Small intestine (tissue), 7 donors: Measurements from ENCODE around the gene RAB40B. TPM values are rescaled to one million over a fixed set of nuclear protein-coding genes. Genes with fewer than 3 reads are reported as not detected.

Source experiments
- DNase-seq, 2 donors: peaks; one replicate each; pipeline versions ENCODE4 v3.0.0 to v3.0.0-alpha.2; 2013
- FAIRE-seq: peaks from 2 replicates; lab custom pipeline; 2012; peaks lifted over from hg19 to GRCh38; lab: Jason Lieb, UNC
- H3K27ac ChIP-seq, 3 donors: one replicate each; pipeline ENCODE4 v1.5.1; 2013; ENCODE audit warnings: low read length in 2 of 3, mild to moderate bottlenecking in 2 of 3, control low read depth in 1 of 3, inconsistent platforms in 1 of 3, low read depth in 1 of 3, moderate library complexity in 1 of 3
- H3K27me3 ChIP-seq, 3 donors: one replicate each; pipeline ENCODE4 v1.6.1; 2013; ENCODE audit warnings: low read length in 3 of 3, inconsistent platforms in 1 of 3; ENCODE audit not compliant: control insufficient read depth in 3 of 3, insufficient read depth in 3 of 3
- H3K36me3 ChIP-seq, 3 donors: one replicate each; pipeline ENCODE4 v1.6.1; 2013; ENCODE audit warnings: low read length in 3 of 3, inconsistent platforms in 1 of 3, low read depth in 1 of 3, mild to moderate bottlenecking in 1 of 3, moderate library complexity in 1 of 3; ENCODE audit not compliant: control insufficient read depth in 3 of 3, insufficient read depth in 2 of 3
- H3K4me1 ChIP-seq, 3 donors: one replicate each; pipeline ENCODE4 v1.6.1; 2013; ENCODE audit warnings: low read length in 2 of 3, inconsistent platforms in 1 of 3, low read depth in 1 of 3, mild to moderate bottlenecking in 1 of 3, moderate library complexity in 1 of 3; ENCODE audit not compliant: control insufficient read depth in 3 of 3, insufficient read depth in 2 of 3
- H3K4me3 ChIP-seq, 3 donors: one replicate each; pipeline ENCODE4 v1.5.1; 2013; ENCODE audit warnings: low read length in 3 of 3, control low read depth in 1 of 3, inconsistent platforms in 1 of 3, low read depth in 1 of 3, mild to moderate bottlenecking in 1 of 3, moderate library complexity in 1 of 3
- H3K9me3 ChIP-seq, 2 donors: one replicate each; pipeline ENCODE4 v1.6.1; 2013; ENCODE audit warnings: low read depth in 1 of 2, low read length in 1 of 2; ENCODE audit not compliant: control insufficient read depth in 2 of 2, insufficient read depth in 1 of 2
- WGBS, 3 donors: extraction: QIAGEN DNeasy Blood & Tissue Kit; methylation state at CpG; one replicate each; pipeline ENCODE4 v1.1.7; 2013; 5-methylcytosine and 5-hydroxymethylcytosine counted together
- polyA plus RNA-seq, 4 donors: library from polyadenylated mRNA; stranded (reverse) in 3 of 4; unstranded in 1 of 4; fragments of 200-250 nt in 3 of 4; fragments of 120-200 nt in 1 of 4; gene quantifications; one replicate each; pipeline versions ENCODE4 v1.2.1 to v1.2.3, GENCODE V29; 2013
- donor health status: healthy with polysubstance abuse.
- donor health status: control.
- donor health status: control.
- donor health status: Bipolar disorder and iron deficiency.
- donor health status: healthy.

The RAB40B gene
- polyA plus RNA-seq, 4 donors: 8.1 to 24.5 (median 13.9) TPM

- H3K27ac ChIP-seq: peak overlapping the region in 2 of 3 donors; percentile 38 to 74
- FAIRE-seq: no peak
- peaks cover 0 to 4% (median 0%) of the 10 kb centered on the region in 3 donors for H3K4me1 ChIP-seq
- H3K36me3 ChIP-seq: peaks cover 0 to 18% (median 6%) of the 10 kb centered on the region in 3 donors
- H3K9me3 ChIP-seq: no peaks in the 10 kb centered on the region
- peak in 1 of 2 donors; percentile 53 for DNase-seq
- 12 to 25% (median 14%) methylated on average over 12 to 22 of the region's 37 CpGs for WGBS, 3 donors
- H3K27me3 ChIP-seq: no peaks in the 10 kb centered on the region
- H3K4me3 ChIP-seq: peak overlapping the region in 2 of 3 donors; percentile 28 to 29
Measured at GRCh38 chr17:82648742-82649331, 49.7 kb downstream of the RAB40B start.

- peaks cover 0 to 4% (median 0%) of the 10 kb centered on the region in 3 donors for H3K4me1 ChIP-seq
- DNase-seq (peak; percentile 96 to 98), FAIRE-seq (no peak)
- 0 to 1% (median 0%) methylated on average over 14 to 66 of the region's 67 CpGs for WGBS, 3 donors
- H3K36me3 ChIP-seq: peaks cover 4 to 20% (median 8%) of the 10 kb centered on the region in 3 donors
- peak within 1 kb of the TSS; percentile 77 to 97 (median 88) for H3K27ac ChIP-seq
- peak within 1 kb of the TSS; percentile 68 to 96 (median 91) for H3K4me3 ChIP-seq
- no peaks in the 10 kb centered on the region for H3K27me3 ChIP-seq
- H3K9me3 ChIP-seq: no peaks in the 10 kb centered on the region
Measured at GRCh38 chr17:82648165-82648668, 50.3 kb downstream of the RAB40B start, which contains the start of gene WDR45B. TSS of gene WDR45B (minus strand) at chr17:82648444. CDS start at chr17:82648340, 104 bp downstream.

- DNase-seq (peak; percentile 34 to 72), FAIRE-seq (no peak)
- Histone ChIP-seq H3K4me1 (peaks cover 0 to 4% (median 0%) of the 10 kb centered on the region in 3 donors), H3K27me3 (no peaks in the 10 kb centered on the region), H3K36me3 (peaks cover 5 to 23% (median 10%) of the 10 kb centered on the region in 3 donors), H3K9me3 (no peaks in the 10 kb centered on the region), H3K27ac (peak overlapping the region; percentile 77 to 97 (median 88)), H3K4me3 (peak overlapping the region; percentile 68 to 96 (median 91))
- WGBS, 3 donors: 1% methylated on average over 41 to 54 of the region's 54 CpGs
Measured at GRCh38 chr17:82647593-82648164, 50.8 kb downstream of the RAB40B start.

DNA sequence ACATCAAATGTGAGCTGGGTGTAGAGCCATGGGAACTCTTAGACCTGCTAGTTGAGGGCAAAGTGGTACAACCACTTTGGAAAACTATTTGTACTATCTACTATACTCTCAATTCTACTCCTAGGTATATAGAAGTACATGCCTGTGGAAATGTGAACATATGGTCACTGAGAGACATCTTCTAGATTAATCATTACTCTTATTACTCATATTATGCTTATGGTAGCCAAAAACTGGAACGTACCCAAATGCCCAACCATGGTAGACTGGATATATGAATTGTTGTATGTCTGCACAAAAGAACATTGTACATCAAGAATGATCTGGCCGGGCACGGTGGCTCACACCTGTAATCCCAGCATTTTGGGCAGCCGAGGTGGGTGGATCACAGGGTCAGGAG is 53.0 kb downstream of the RAB40B start:
- Histone ChIP-seq H3K9me3 (no peaks in the 10 kb centered on the region), H3K4me1 (peaks cover 0 to 4% (median 0%) of the 10 kb centered on the region in 3 donors), H3K27me3 (no peaks in the 10 kb centered on the region), H3K36me3 (peaks cover 9 to 41% (median 19%) of the 10 kb centered on the region in 3 donors), H3K4me3 (no peak overlapping the region), H3K27ac (no peak overlapping the region)
- DNase-seq (no peak), FAIRE-seq (no peak)
- 91 to 92% (median 92%) methylated on average over 4 of the region's 4 CpGs for WGBS, 3 donors

DNA sequence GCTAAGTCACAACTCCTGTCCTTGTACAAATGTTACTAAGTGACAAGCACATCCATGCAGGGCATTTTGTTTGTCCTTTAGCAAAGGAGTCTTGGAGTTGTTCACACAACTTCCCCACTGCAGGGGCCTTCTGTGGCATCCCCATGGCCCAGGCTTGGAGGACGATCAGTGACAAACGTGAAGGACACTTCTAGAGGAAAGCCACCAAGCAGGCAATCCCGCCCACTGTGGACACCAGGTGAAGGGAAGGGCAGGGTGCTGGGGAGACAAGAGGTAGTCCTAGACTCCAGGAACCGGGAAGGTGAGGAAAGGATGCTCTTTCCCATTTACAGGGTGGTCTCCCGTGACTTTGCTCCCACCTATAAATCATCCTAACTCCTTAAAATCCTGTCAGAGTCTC is 54.4 kb downstream of the RAB40B start:
- FAIRE-seq: no peak
- H3K27ac ChIP-seq: no peak overlapping the region
- H3K9me3 ChIP-seq: peaks cover 0 to 4% of the 10 kb centered on the region in 2 donors
- 86 to 89% (median 89%) methylated on average over 5 of the region's 5 CpGs for WGBS, 3 donors
- peaks cover 13 to 55% (median 19%) of the 10 kb centered on the region in 3 donors for H3K36me3 ChIP-seq
- H3K4me1 ChIP-seq: peaks cover 0 to 4% (median 0%) of the 10 kb centered on the region in 3 donors
- no peaks in the 10 kb centered on the region for H3K27me3 ChIP-seq
- DNase-seq: no peak
- H3K4me3 ChIP-seq: no peak overlapping the region

- H3K27ac ChIP-seq: no peak overlapping the region
- WGBS, 3 donors: 95% methylated on average over 14 of the region's 14 CpGs
- peaks cover 13 to 70% (median 19%) of the 10 kb centered on the region in 3 donors for H3K36me3 ChIP-seq
- no peak for FAIRE-seq
- H3K4me1 ChIP-seq: peaks cover 0 to 4% (median 4%) of the 10 kb centered on the region in 3 donors
- H3K4me3 ChIP-seq: no peak overlapping the region
- peaks cover 0 to 16% of the 10 kb centered on the region in 2 donors for H3K9me3 ChIP-seq
- H3K27me3 ChIP-seq: no peaks in the 10 kb centered on the region
- no peak for DNase-seq
Measured at GRCh38 chr17:82642022-82642421, 56.5 kb downstream of the RAB40B start.

GRCh38 chr17:82640036-82640435 is 58.5 kb downstream of the RAB40B start:
- no peak overlapping the region for H3K4me3 ChIP-seq
- H3K9me3 ChIP-seq: peaks cover 0 to 26% of the 10 kb centered on the region in 2 donors
- no peaks in the 10 kb centered on the region for H3K27me3 ChIP-seq
- WGBS, 3 donors: 92 to 97% (median 94%) methylated on average over 5 of the region's 5 CpGs
- H3K4me1 ChIP-seq: peaks cover 0 to 7% (median 0%) of the 10 kb centered on the region in 3 donors
- DNase-seq: no peak
- H3K36me3 ChIP-seq: peaks cover 13 to 74% (median 19%) of the 10 kb centered on the region in 3 donors
- H3K27ac ChIP-seq: no peak overlapping the region
- no peak for FAIRE-seq

DNA sequence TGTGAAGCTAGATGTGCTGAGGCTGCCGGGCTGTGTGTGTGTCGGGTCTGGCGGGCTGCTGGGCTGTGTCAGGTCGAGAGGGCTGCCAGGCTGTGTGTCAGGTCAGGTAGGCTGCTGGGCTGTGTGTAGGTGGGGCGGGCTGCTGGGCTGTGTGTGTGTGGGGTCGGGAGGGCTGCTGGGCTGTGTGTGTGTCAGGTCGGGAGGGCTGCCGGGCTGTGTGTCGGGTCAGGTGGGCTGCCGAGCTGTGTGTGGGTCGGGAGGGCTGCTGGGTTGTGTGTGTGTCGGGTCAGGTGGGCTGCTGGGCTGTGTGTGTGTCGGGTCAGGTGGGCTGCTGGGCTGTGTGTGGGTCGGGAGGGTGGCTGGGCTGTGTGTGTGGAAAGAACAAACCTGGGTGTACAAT is 58.9 kb downstream of the RAB40B start:
- DNase-seq (no peak), FAIRE-seq (no peak)
- Histone ChIP-seq H3K27me3 (no peaks in the 10 kb centered on the region), H3K36me3 (peaks cover 13 to 74% (median 19%) of the 10 kb centered on the region in 3 donors), H3K4me3 (no peak overlapping the region), H3K9me3 (peaks cover 0 to 26% of the 10 kb centered on the region in 2 donors), H3K27ac (no peak overlapping the region), H3K4me1 (peaks cover 0 to 7% (median 0%) of the 10 kb centered on the region in 3 donors)
- WGBS, 3 donors: 89 to 93% (median 91%) methylated on average over 13 to 14 of the region's 14 CpGs
